ENCODE measurements around the gene TM9SF1.

- no peak for TF ChIP-seq CTCF (IDR thresholded peaks at IDR 0.05)
- TF ChIP-seq POLR2A (IDR thresholded peaks at IDR 0.05): no peak
Measured at GRCh38 chr14:24179294-24179960, 15.8 kb downstream of the TM9SF1 start.

Measured in tibial nerve (tissue), 3 donors.